Trophoblast cell (in vitro differentiated cells and primary cell): ENCODE results near the gene OGFOD3.
A peak's percentile ranks its signal among the peaks of the same experiment; 100 is the strongest.

Experiments
- DNase-seq, 2 donors: peaks; one replicate each; pipeline ENCODE4 v3.0.0-alpha.2; 2016
- H2AFZ ChIP-seq: 2 replicates; pipeline ENCODE4 v1.6.1; 2013; ENCODE audit warnings: low read length, moderate library complexity, mild to moderate bottlenecking; ENCODE audit not compliant: insufficient read depth, poor library complexity
- H2AK5ac ChIP-seq: 2 replicates; pipeline ENCODE4 v1.6.1; 2013; ENCODE audit warnings: mild to moderate bottlenecking, low read length
- H2BK120ac ChIP-seq: 2 replicates; pipeline ENCODE4 v1.6.1; 2013; ENCODE audit warnings: low read length, mild to moderate bottlenecking, moderate library complexity; ENCODE audit not compliant: insufficient read depth, poor library complexity
- H2BK12ac ChIP-seq: 2 replicates; pipeline ENCODE4 v1.6.1; 2013; ENCODE audit warnings: mild to moderate bottlenecking, low read length, moderate library complexity
- H2BK5ac ChIP-seq: 2 replicates; pipeline ENCODE4 v1.6.1; 2013; ENCODE audit warnings: low read length, low read depth, moderate library complexity, mild to moderate bottlenecking; ENCODE audit not compliant: poor library complexity
- H3K14ac ChIP-seq: 2 replicates; pipeline ENCODE4 v1.6.1; 2013; ENCODE audit warnings: mild to moderate bottlenecking, low read length
- H3K18ac ChIP-seq: 2 replicates; pipeline ENCODE4 v1.6.1; 2013; ENCODE audit warnings: mild to moderate bottlenecking, low read length
- H3K23ac ChIP-seq: 2 replicates; pipeline ENCODE4 v1.6.1; 2013; ENCODE audit warnings: low read length
- H3K27ac ChIP-seq: 2 replicates; pipeline ENCODE4 v1.5.1; 2013; ENCODE audit warnings: low read depth, mild to moderate bottlenecking, inconsistent platforms, low read length, moderate library complexity
- H3K27me3 ChIP-seq: 2 replicates; pipeline ENCODE4 v1.6.1; 2013; ENCODE audit warnings: inconsistent platforms, mild to moderate bottlenecking, low read length, moderate library complexity; ENCODE audit not compliant: insufficient read depth
- H3K36me3 ChIP-seq, 2 experiments: 1 replicate in 1 of 2; 2 replicates in 1 of 2; pipeline ENCODE4 v1.6.1; 2013; ENCODE audit warnings: low read length in 2 of 2, mild to moderate bottlenecking in 2 of 2, moderate library complexity in 1 of 2; ENCODE audit not compliant: insufficient read depth in 2 of 2, control insufficient read depth in 1 of 2
- H3K4ac ChIP-seq: 2 replicates; pipeline ENCODE4 v1.6.1; 2013; ENCODE audit warnings: low read depth, mild to moderate bottlenecking, low read length, moderate library complexity
- H3K4me1 ChIP-seq, 2 experiments: 1 replicate in 1 of 2; 2 replicates in 1 of 2; pipeline ENCODE4 v1.6.1; 2013; ENCODE audit warnings: low read length in 2 of 2, mild to moderate bottlenecking in 2 of 2, moderate library complexity in 1 of 2; ENCODE audit not compliant: insufficient read depth in 2 of 2, control insufficient read depth in 1 of 2
- H3K4me2 ChIP-seq: 2 replicates; pipeline ENCODE4 v1.6.1; 2013; ENCODE audit warnings: inconsistent platforms, mild to moderate bottlenecking, low read length, moderate library complexity
- H3K4me3 ChIP-seq: 2 replicates; pipeline ENCODE4 v1.5.1; 2013; ENCODE audit warnings: mild to moderate bottlenecking, low read depth, low read length, inconsistent platforms
- H3K79me1 ChIP-seq: one replicate; pipeline ENCODE4 v1.6.1; 2013; ENCODE audit warnings: low read length
- H3K79me2 ChIP-seq: 2 replicates; pipeline ENCODE4 v1.6.1; 2013; ENCODE audit warnings: low read length, mild to moderate bottlenecking; ENCODE audit not compliant: control insufficient read depth, insufficient read depth, poor library complexity
- H3K9ac ChIP-seq: 2 replicates; pipeline ENCODE4 v1.6.1; 2013; ENCODE audit warnings: mild to moderate bottlenecking, low read length
- H3K9me3 ChIP-seq: 2 replicates; pipeline ENCODE4 v1.6.1; 2013; ENCODE audit warnings: low read depth, mild to moderate bottlenecking, control low read depth, inconsistent platforms, low read length; ENCODE audit not compliant: insufficient read depth
- H4K12ac ChIP-seq: 2 replicates; pipeline ENCODE4 v1.6.1; 2013; ENCODE audit warnings: low read depth, mild to moderate bottlenecking, low read length, moderate library complexity
- H4K8ac ChIP-seq: 2 replicates; pipeline ENCODE4 v1.6.1; 2013; ENCODE audit warnings: low read depth, mild to moderate bottlenecking, low read length, moderate library complexity
- H4K91ac ChIP-seq: one replicate; pipeline ENCODE4 v1.6.1; 2013; ENCODE audit warnings: low read depth, mild to moderate bottlenecking, low read length, moderate library complexity
- WGBS: extraction: QIAGEN DNeasy Blood & Tissue Kit; methylation state at CpG from one replicate; pipeline ENCODE4 v1.1.7; 2013; ENCODE audit warnings: missing lambda C conversion rate; ENCODE audit not compliant: insufficient read length, insufficient coverage; ENCODE audit errors: extremely low coverage; 5-methylcytosine and 5-hydroxymethylcytosine counted together

Gene OGFOD3

GRCh38 chr17:82433560-82434215, 15.3 kb upstream of the OGFOD3 start:
- H3K14ac ChIP-seq, result no peak overlapping the region
- no peak overlapping the region for H2AFZ ChIP-seq
- no peak overlapping the region for H2BK12ac ChIP-seq
- no peak overlapping the region for H2BK5ac ChIP-seq
- DNase-seq, result no peak
- H3K9ac ChIP-seq, result no peak overlapping the region
- H3K79me1 ChIP-seq, result no peaks in the 10 kb centered on the region
- no peak overlapping the region for H3K4ac ChIP-seq
- H3K4me1 ChIP-seq, result peaks cover 5% of the 10 kb centered on the region in 2 experiments
- no peaks in the 10 kb centered on the region for H3K27me3 ChIP-seq
- H3K4me3 ChIP-seq, result no peak overlapping the region
- H4K91ac ChIP-seq, result no peak overlapping the region
- peaks cover 6 to 7% of the 10 kb centered on the region in 2 experiments for H3K36me3 ChIP-seq
- H2BK120ac ChIP-seq, result no peak overlapping the region
- H3K79me2 ChIP-seq, result no peaks in the 10 kb centered on the region
- H3K27ac ChIP-seq, result no peak overlapping the region
- peaks cover 3% of the 10 kb centered on the region for H3K9me3 ChIP-seq
- H2AK5ac ChIP-seq, result no peak overlapping the region
- H3K18ac ChIP-seq, result no peak overlapping the region
- no peak overlapping the region for H4K8ac ChIP-seq
- H3K23ac ChIP-seq, result no peak overlapping the region
- H3K4me2 ChIP-seq, result no peak overlapping the region
- no CpG with 5 or more reads among the region's 32 CpGs for WGBS
- no peak overlapping the region for H4K12ac ChIP-seq

GRCh38 chr17:82432017-82432416, 13.6 kb upstream of the OGFOD3 start:
- WGBS, result no CpG with 5 or more reads among the region's 8 CpGs
- Histone ChIP-seq H3K27me3 (no peaks in the 10 kb centered on the region), H2BK120ac (no peak overlapping the region), H3K18ac (no peak overlapping the region), H2AK5ac (no peak overlapping the region), H3K23ac (no peak overlapping the region), H2BK12ac (no peak overlapping the region), H4K8ac (no peak overlapping the region), H3K14ac (no peak overlapping the region), H3K9ac (no peak overlapping the region), H3K36me3 (peaks cover 2 to 3% of the 10 kb centered on the region in 2 experiments), H2AFZ (no peak overlapping the region), H4K12ac (no peak overlapping the region), H3K9me3 (peaks cover 4% of the 10 kb centered on the region), H3K4me1 (peaks cover 5% of the 10 kb centered on the region in 2 experiments), H3K4ac (no peak overlapping the region), H3K4me2 (no peak overlapping the region), H2BK5ac (no peak overlapping the region), H4K91ac (no peak overlapping the region), H3K27ac (no peak overlapping the region), H3K79me2 (no peaks in the 10 kb centered on the region), H3K79me1 (no peaks in the 10 kb centered on the region), H3K4me3 (peak overlapping the region; percentile 29)
- no peak for DNase-seq

DNA sequence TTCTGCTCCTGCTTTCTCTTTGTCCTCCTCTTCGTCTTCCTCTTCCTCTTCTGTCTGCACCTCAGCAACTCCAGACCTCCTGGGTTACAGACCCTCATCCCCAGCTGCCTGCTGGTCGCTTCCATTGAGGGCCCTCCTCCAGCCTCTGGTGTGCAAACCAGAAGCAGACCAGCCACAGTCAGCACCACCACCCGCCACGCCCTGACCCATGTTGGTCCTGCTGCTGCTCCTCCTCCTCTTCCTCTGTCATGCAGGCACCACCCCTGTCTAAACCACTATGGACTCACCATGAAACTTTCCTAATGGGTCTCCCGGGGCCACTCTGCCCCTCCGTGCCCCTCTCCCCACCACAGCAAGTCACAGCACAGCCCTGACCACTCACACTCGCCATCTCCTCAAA, 11.4 kb upstream of the OGFOD3 start:
- H4K8ac ChIP-seq, result no peak overlapping the region
- H2BK120ac ChIP-seq, result no peak overlapping the region
- WGBS, result no CpG with 5 or more reads among the region's 7 CpGs

GRCh38 chr17:82428546-82428945, 10.2 kb upstream of the OGFOD3 start:
- Histone ChIP-seq H3K9ac (no peak overlapping the region), H3K4ac (no peak overlapping the region), H3K4me1 (no peaks in the 10 kb centered on the region), H3K18ac (no peak overlapping the region), H3K36me3 (no peaks in the 10 kb centered on the region), H3K4me3 (peak overlapping the region; percentile 2), H3K79me2 (no peaks in the 10 kb centered on the region), H2BK5ac (no peak overlapping the region), H3K23ac (no peak overlapping the region), H4K91ac (no peak overlapping the region), H3K14ac (no peak overlapping the region), H4K12ac (no peak overlapping the region), H2BK120ac (no peak overlapping the region), H3K9me3 (peaks cover 4% of the 10 kb centered on the region), H3K4me2 (no peak overlapping the region), H3K79me1 (no peaks in the 10 kb centered on the region), H2BK12ac (no peak overlapping the region), H2AK5ac (no peak overlapping the region), H2AFZ (no peak overlapping the region), H3K27me3 (no peaks in the 10 kb centered on the region), H3K27ac (no peak overlapping the region), H4K8ac (no peak overlapping the region)
- DNase-seq, result no peak
- WGBS, result no CpG with 5 or more reads among the region's 3 CpGs

More for the DNA sequence above, 11.4 kb upstream of the OGFOD3 start:
- Histone ChIP-seq H2AFZ (no peak overlapping the region), H3K4me2 (no peak overlapping the region), H4K91ac (no peak overlapping the region), H3K4me3 (no peak overlapping the region), H4K12ac (no peak overlapping the region), H3K9me3 (peaks cover 4% of the 10 kb centered on the region), H3K36me3 (no peaks in the 10 kb centered on the region), H3K9ac (no peak overlapping the region), H3K79me1 (no peaks in the 10 kb centered on the region), H3K23ac (no peak overlapping the region), H2BK5ac (no peak overlapping the region), H3K79me2 (no peaks in the 10 kb centered on the region), H3K27me3 (no peaks in the 10 kb centered on the region), H2AK5ac (no peak overlapping the region), H3K4ac (no peak overlapping the region), H3K27ac (no peak overlapping the region), H2BK12ac (no peak overlapping the region), H3K14ac (no peak overlapping the region), H3K18ac (no peak overlapping the region), H3K4me1 (no peaks in the 10 kb centered on the region)
- no peak for DNase-seq
